Measurements from ENCODE around the gene RBMY1E. TPM values are rescaled to one million over a fixed set of nuclear protein-coding genes. Genes with fewer than 3 reads are reported as not detected.
"Not testable (repeated sequence)": the region's sequence is repeated elsewhere in the genome, so short reads cannot be mapped to it uniquely, and the experiment has no call there.

Gene RBMY1E
- total RNA-seq (2014; rRNA removed; shearing (Covaris generic)): not detected in 2 replicates

- not testable (repeated sequence) for DNase-seq (ENCODE audit: low read depth)
Observed at GRCh38 chrY:21917932-21918331, at the start of gene RBMY1E. RBMY1E (minus strand) TSS chrY:21918032; CDS start chrY:21916054, 1,978 bp downstream.

- not testable (repeated sequence) for DNase-seq (ENCODE audit: low read depth)
Observed at GRCh38 chrY:21894426-21894825, 23.4 kb downstream of the RBMY1E start, which contains the start of gene RBMY1D. RBMY1D (minus strand) TSS chrY:21894526; CDS start chrY:21892513, 2,013 bp downstream.

GRCh38 chrY:21869407-21870076 lies 48.3 kb downstream of the RBMY1E start:
- not testable (repeated sequence) for DNase-seq (ENCODE audit: low read depth)

Other genes starting within 250 kb of the RBMY1E start
- gene RBMY1D, start 23.5 kb downstream of the RBMY1E start, total RNA-seq (2014; rRNA removed; shearing (Covaris generic)): not detected in 2 replicates